ENCODE results near the gene WDR93.

DNA sequence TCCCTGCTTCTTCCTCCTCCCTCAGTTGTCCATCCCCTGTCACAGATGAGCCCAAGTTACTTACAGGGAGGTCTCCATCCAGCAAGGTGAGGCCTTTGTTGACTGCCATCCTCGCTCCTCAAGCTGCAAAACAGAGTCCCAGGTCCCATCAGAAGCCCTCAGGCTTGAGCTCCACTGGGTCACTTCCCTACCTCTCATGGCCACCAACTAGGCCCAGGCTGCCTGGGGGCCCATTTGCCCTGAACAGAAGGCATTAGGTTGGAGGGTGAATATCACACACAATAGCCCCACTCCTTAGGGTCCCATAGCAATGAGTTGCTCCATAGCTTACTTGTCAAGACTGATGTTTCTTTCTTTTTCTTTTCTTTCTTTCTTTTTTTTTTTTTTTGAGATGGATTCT lies 13.2 kb upstream of the WDR93 start:
- TF ChIP-seq CTCF (IDR thresholded peaks at IDR 0.05) = no peak
- TF ChIP-seq POLR2A (IDR thresholded peaks at IDR 0.05) = no peak
- TF ChIP-seq EP300 (IDR thresholded peaks at IDR 0.05) = no peak
